HEK293 (cell line): Measurements from ENCODE around the gene DDX42.
"Not testable (repeated sequence)": the region's sequence is repeated elsewhere in the genome, so short reads cannot be mapped to it uniquely, and the experiment has no call there.

ENCODE experiments used
- CTCF ChIP-seq: fragments of 450-650 bp; formaldehyde crosslinking; IDR thresholded peaks from 2 replicates; pipeline ENCODE4 v1.5.1; 2016; ENCODE audit warnings: missing biosample characterization, missing genetic modification characterization
- GLI2 ChIP-seq: fragments of 450-650 bp; formaldehyde crosslinking; IDR thresholded peaks from 2 replicates; pipeline ENCODE4; 2017; ENCODE audit warnings: missing biosample characterization, missing genetic modification characterization, low read depth, borderline replicate concordance
- PRDM4 ChIP-seq: fragments of 450-650 bp; formaldehyde crosslinking; IDR thresholded peaks from 2 replicates; pipeline ENCODE4 v1.5.1; 2017; ENCODE audit warnings: missing biosample characterization, missing genetic modification characterization
- RBAK ChIP-seq: fragments of 450-650 bp; formaldehyde crosslinking; IDR thresholded peaks from 2 replicates; pipeline ENCODE4 v1.5.1; 2016; ENCODE audit warnings: missing biosample characterization, missing genetic modification characterization
- ZNF23 ChIP-seq: fragments of 450-650 bp; formaldehyde crosslinking; IDR thresholded peaks from 2 replicates; pipeline ENCODE4 v1.5.1; 2016; ENCODE audit warnings: missing biosample characterization, missing genetic modification characterization, borderline replicate concordance
- ZNF549 ChIP-seq: fragments of 450-650 bp; IDR thresholded peaks from 2 replicates; pipeline ENCODE4 v1.5.1; 2018; ENCODE audit warnings: missing biosample characterization, missing genetic modification characterization, mild to moderate bottlenecking, inconsistent platforms, moderate library complexity
- ZNF621 ChIP-seq: fragments of 450-650 bp; formaldehyde crosslinking; IDR thresholded peaks from 2 replicates; pipeline ENCODE4 v1.5.1; 2017; ENCODE audit warnings: missing biosample characterization, missing genetic modification characterization
- ZSCAN30 ChIP-seq: fragments of 450-650 bp; IDR thresholded peaks from 2 replicates; pipeline ENCODE4 v1.5.1; 2018; ENCODE audit warnings: missing biosample characterization, mild to moderate bottlenecking, missing genetic modification characterization, moderate library complexity

GRCh38 chr17:63796375-63796774 is 22.4 kb downstream of the DDX42 start:
- not testable (repeated sequence) for TF ChIP-seq ZSCAN30 (tag by site-specific recombination); GLI2 (tag by site-specific recombination); CTCF (tag by site-specific recombination); ZNF549 (tag by site-specific recombination); ZNF23 (tag by site-specific recombination); PRDM4 (tag by site-specific recombination); ZNF621 (tag by site-specific recombination); RBAK
